IMR-90 (cell line): ENCODE results near the gene EGF. TPM values are rescaled to one million over a fixed set of nuclear protein-coding genes. Genes with fewer than 3 reads are reported as not detected.

ENCODE experiments used
- ATAC-seq: fragments of 200-7000 bp; cut with Tn5 transposase; 2 replicates; pipeline ENCODE4 v1.9.1; 2020; ENCODE audit warnings: low read depth, mild to moderate bottlenecking, moderate library complexity
- BruUV-seq: library from RNA; stranded (reverse); fragments of 400-500 nt; replicated peaks from 2 replicates; lab custom pipeline; 2021; lab: Mats Ljungman, UMichigan
- CTCF ChIA-PET: fragments of 300-600 bp; formaldehyde crosslinking; extraction: SDS; loops from one replicate; lab custom pipeline; 2021; ENCODE audit warnings: antibody characterized with exemption; lab: Yijun Ruan, JAX
- POLR2A ChIA-PET: fragments of 300-600 bp; sonication (Branson Sonifier 250); formaldehyde crosslinking; loops from one replicate; lab custom pipeline; 2022; ENCODE audit warnings: antibody characterized with exemption; ENCODE audit not compliant: unreplicated experiment; lab: Charles Lee
- DNase-seq: peaks from one replicate; pipeline ENCODE4 v3.0.0; 2013
- H2AFZ ChIP-seq: replicated peaks from 2 replicates; pipeline ENCODE3; 2013; ENCODE audit warnings: low read length, mild to moderate bottlenecking; ENCODE audit not compliant: poor library complexity
- H2AK5ac ChIP-seq: 2 replicates; pipeline ENCODE4 v1.6.1; 2013; ENCODE audit warnings: low read depth, low read length, inconsistent platforms
- H2AK9ac ChIP-seq: replicated peaks from 2 replicates; pipeline ENCODE3; 2013; ENCODE audit warnings: mild to moderate bottlenecking, low read depth, low read length, moderate library complexity; ENCODE audit not compliant: poor library complexity
- H2BK120ac ChIP-seq: 2 replicates; pipeline ENCODE4 v1.6.1; 2013; ENCODE audit warnings: low read depth, low read length, inconsistent platforms
- H2BK15ac ChIP-seq: 3 replicates; pipeline ENCODE4 v1.6.1; 2013; ENCODE audit warnings: low read depth, low read length, inconsistent platforms
- H2BK20ac ChIP-seq: 2 replicates; pipeline ENCODE4 v1.6.1; 2013; ENCODE audit warnings: low read depth, mild to moderate bottlenecking, inconsistent platforms, low read length, moderate library complexity
- H2BK5ac ChIP-seq: 2 replicates; pipeline ENCODE4 v1.6.1; 2013; ENCODE audit warnings: mild to moderate bottlenecking, low read depth, low read length, inconsistent platforms; ENCODE audit not compliant: poor library complexity, severe bottlenecking
- H3K14ac ChIP-seq: replicated peaks from 2 replicates; pipeline ENCODE4 v1.6.1; 2013; ENCODE audit warnings: low read depth, low read length, inconsistent platforms
- H3K18ac ChIP-seq: 2 replicates; pipeline ENCODE4 v1.6.1; 2013; ENCODE audit warnings: low read depth, low read length, control low read depth
- H3K23ac ChIP-seq: 2 replicates; pipeline ENCODE4 v1.6.1; 2013; ENCODE audit warnings: low read depth, low read length, inconsistent platforms
- H3K27ac ChIP-seq: 2 replicates; pipeline ENCODE4 v1.5.1; 2013; ENCODE audit warnings: mild to moderate bottlenecking, control low read depth, low read length; ENCODE audit not compliant: insufficient read depth
- H3K27me3 ChIP-seq: 2 replicates; pipeline ENCODE4 v1.6.1; 2013; ENCODE audit warnings: low read length; ENCODE audit not compliant: control insufficient read depth, insufficient read depth
- H3K36me3 ChIP-seq: 2 replicates; pipeline ENCODE4 v1.6.1; 2013; ENCODE audit warnings: low read length, mixed read lengths; ENCODE audit not compliant: control insufficient read depth, insufficient read depth
- H3K4ac ChIP-seq: 2 replicates; pipeline ENCODE4 v1.6.1; 2013; ENCODE audit warnings: low read depth, low read length, inconsistent platforms
- H3K4me1 ChIP-seq: 2 replicates; pipeline ENCODE4 v1.6.1; 2013; ENCODE audit warnings: low read length, mixed read lengths; ENCODE audit not compliant: control insufficient read depth, insufficient read depth
- H3K4me2 ChIP-seq: 2 replicates; pipeline ENCODE4 v1.6.1; 2013; ENCODE audit warnings: low read depth, mild to moderate bottlenecking, control low read depth, low read length, moderate library complexity
- H3K4me3 ChIP-seq: 2 replicates; pipeline ENCODE4 v1.5.1; 2013; ENCODE audit warnings: low read depth, mild to moderate bottlenecking, control low read depth, low read length, moderate library complexity; ENCODE audit not compliant: insufficient read depth
- H3K56ac ChIP-seq: 2 replicates; pipeline ENCODE4 v1.6.1; 2013; ENCODE audit warnings: low read length, inconsistent platforms; ENCODE audit not compliant: insufficient read depth; ENCODE audit errors: extremely low read depth
- H3K79me1 ChIP-seq, 2 experiments: 2 replicates each; pipeline ENCODE4 v1.6.1; 2013; ENCODE audit warnings: low read length in 2 of 2, inconsistent platforms in 1 of 2, low read depth in 1 of 2
- H3K9ac ChIP-seq: 2 replicates; pipeline ENCODE4 v1.6.1; 2013; ENCODE audit warnings: low read depth, low read length, control low read depth
- H3K9me1 ChIP-seq: 2 replicates; pipeline ENCODE4 v1.6.1; 2013; ENCODE audit warnings: low read length, inconsistent platforms; ENCODE audit not compliant: insufficient read depth
- H3K9me3 ChIP-seq: 2 replicates; pipeline ENCODE4 v1.6.1; 2013; ENCODE audit warnings: low read length; ENCODE audit not compliant: control insufficient read depth, insufficient read depth
- H4K20me1 ChIP-seq: 2 replicates; pipeline ENCODE4 v1.6.1; 2013; ENCODE audit warnings: low read length, inconsistent platforms; ENCODE audit not compliant: insufficient read depth
- H4K5ac ChIP-seq: 2 replicates; pipeline ENCODE4 v1.6.1; 2013; ENCODE audit warnings: mild to moderate bottlenecking, low read depth, low read length, control low read depth
- H4K8ac ChIP-seq, 2 experiments: 2 replicates each; pipeline ENCODE4 v1.6.1; 2013; ENCODE audit warnings: low read depth in 2 of 2, low read length in 2 of 2, control low read depth in 1 of 2, inconsistent platforms in 1 of 2
- H4K91ac ChIP-seq: 2 replicates; pipeline ENCODE4 v1.6.1; 2013; ENCODE audit warnings: low read depth, low read length, inconsistent platforms; ENCODE audit not compliant: insufficient read depth
- BHLHE40 ChIP-seq: fragments of 150-350 bp; IDR thresholded peaks from 2 replicates; pipeline ENCODE4 v1.6.1; 2016; ENCODE audit warnings: mild to moderate bottlenecking, low read depth, low read length
- CEBPB ChIP-seq: IDR thresholded peaks from 2 replicates; pipeline ENCODE4 v1.6.1; 2012; ENCODE audit warnings: low read depth, low read length, improper control_type of control experiment
- CHD1 ChIP-seq: IDR thresholded peaks from 2 replicates; pipeline ENCODE4 v1.6.1; 2012; ENCODE audit warnings: low read depth, low read length, improper control_type of control experiment
- MAFK ChIP-seq: IDR thresholded peaks from 2 replicates; pipeline ENCODE4 v1.6.1; 2012; ENCODE audit warnings: low read depth, low read length, improper control_type of control experiment
- NFE2L2 ChIP-seq: fragments of 150-350 bp; IDR thresholded peaks from 2 replicates; pipeline ENCODE4 v1.6.1; 2016; ENCODE audit warnings: low read depth, mild to moderate bottlenecking, low read length
- RAD21 ChIP-seq: IDR thresholded peaks from 2 replicates; pipeline ENCODE4 v1.6.1; 2012; ENCODE audit warnings: low read length, improper control_type of control experiment
- WGBS, 2 experiments: methylation state at CpG; one replicate each; pipeline versions ENCODE4 v1.1.5 to v1.1.7; 2013; ENCODE audit warnings: missing lambda C conversion rate in 2 of 2; ENCODE audit not compliant: insufficient read length in 1 of 2; ENCODE audit errors: extremely low coverage in 2 of 2; 5-methylcytosine and 5-hydroxymethylcytosine counted together
- dilution Hi-C: fragments of 300-500 bp; cut with HindIII; formaldehyde crosslinking; loops from one replicate; pipeline ENCODE4 v1.14.3; 2018; ENCODE audit warnings: low sequenced_read_pairs; ENCODE audit not compliant: unreplicated experiment
- in situ Hi-C: fragments of 300-500 bp; cut with MboI; formaldehyde crosslinking; loops from 3 replicates; pipeline ENCODE4 v1.14.3; 2019; ENCODE audit warnings: low sequenced_read_pairs, inconsistent platforms, mixed read lengths
- intact Hi-C: fragments of 100-400 bp; cut with micrococcal nuclease; formaldehyde crosslinking; loops from 2 replicates; pipeline ENCODE4 v1.10.0; 2022
- polyA plus RNA-seq, 3 experiments: library from polyadenylated mRNA; depleted of rRNA; stranded (reverse); fragments of >200 nt; gene quantifications; 2 replicates each; pipeline ENCODE4 v1.2.3, GENCODE V29; 2012; ENCODE audit warnings: low replicate concordance in 1 of 3
- total RNA-seq: library from RNA; depleted of rRNA; stranded (reverse); fragments of >200 nt; gene quantifications from 2 replicates; pipeline ENCODE4 v1.2.3, GENCODE V29; 2012
- TF ChIP-seq, protein P1 (sequence below): fragments of 150-350 bp; IDR thresholded peaks from 2 replicates; pipeline ENCODE4 v1.6.1; 2016; ENCODE audit warnings: low read depth, mild to moderate bottlenecking, low read length, moderate library complexity, borderline replicate concordance

EGF gene
- total and polyA plus RNA-seq, 2 of the 4 experiments (the other 2 are of a cell fraction) = 1.7 to 2.2 TPM

DNA sequence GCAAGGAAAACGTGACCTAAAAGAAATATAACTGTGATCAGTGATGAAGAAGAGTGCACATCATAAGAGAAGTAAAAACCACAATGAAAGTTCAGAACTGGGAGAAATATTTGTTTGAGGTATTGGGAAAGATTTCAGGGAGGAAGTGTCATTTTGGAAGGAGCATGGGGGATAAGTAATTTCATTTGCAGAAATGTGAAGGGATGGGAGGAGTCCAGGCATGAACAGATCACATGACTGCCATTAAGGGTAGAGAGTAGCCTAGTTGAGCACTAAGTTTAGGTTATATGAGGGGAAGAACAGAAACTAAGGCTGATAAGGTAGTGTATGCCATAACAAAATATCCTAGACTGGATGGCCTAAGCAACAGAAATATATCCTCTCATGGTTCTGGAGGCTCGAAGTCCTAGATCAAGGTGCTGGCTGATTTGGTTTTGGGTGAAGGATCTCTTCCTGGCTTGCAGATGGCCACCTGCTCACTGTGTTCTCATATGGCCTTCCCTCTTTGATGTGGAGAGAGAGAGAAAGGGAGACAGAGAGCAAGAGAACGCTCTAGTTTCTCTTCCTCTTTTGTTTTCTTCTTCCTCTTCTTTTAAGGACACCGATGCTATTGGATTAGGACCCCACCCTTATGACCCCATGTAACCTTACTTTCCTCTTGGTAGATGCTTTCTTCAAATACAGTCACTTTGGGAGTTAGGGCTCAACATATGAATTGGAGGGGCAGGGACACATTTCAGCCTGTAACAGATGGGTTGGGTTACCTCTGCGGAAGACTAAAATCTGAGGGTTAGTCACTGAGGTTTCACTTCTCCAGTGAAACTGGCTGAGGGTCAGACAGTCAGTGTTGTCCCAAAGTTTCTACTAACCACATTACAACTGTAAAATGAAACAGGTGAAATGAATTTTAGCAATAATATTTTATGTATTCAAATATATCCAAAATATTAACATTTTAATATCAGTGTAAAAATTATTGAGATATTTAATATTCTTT, 77.9 kb downstream of the EGF start:
- Histone ChIP-seq H2AK9ac (no peak overlapping the region), H3K56ac (no peak overlapping the region), H3K9me3 (no peaks in the 10 kb centered on the region), H3K4me1 (no peaks in the 10 kb centered on the region), H3K14ac (no peak overlapping the region), H3K23ac (no peak overlapping the region), H3K9ac (no peak overlapping the region), H2AFZ (no peak overlapping the region), H4K20me1 (no peaks in the 10 kb centered on the region), H3K27me3 (peaks cover 2% of the 10 kb centered on the region; the same call in 1 of the 2 replicates), H2AK5ac (no peak overlapping the region), H4K5ac (no peak overlapping the region), H2BK120ac (no peak overlapping the region), H3K36me3 (no peaks in the 10 kb centered on the region), H4K91ac (no peak overlapping the region), H3K27ac (no peak overlapping the region), H3K18ac (no peak overlapping the region), H2BK20ac (no peak overlapping the region), H3K4me3 (no peak overlapping the region), H2BK5ac (no peak overlapping the region), H3K9me1 (no peaks in the 10 kb centered on the region), H3K79me1 (no peaks in the 10 kb centered on the region), H3K4ac (no peak overlapping the region), H3K4me2 (no peak overlapping the region), H4K8ac (no peak overlapping the region), H2BK15ac (no peak overlapping the region)
- WGBS, 2 experiments = 67% methylated on average over 1 of the region's 5 CpGs; no CpG with 5 or more reads in 1 of the 2 experiments
- in situ Hi-C loops = no loop called here
- no TSS peak for BruUV-seq
- ATAC-seq = no peak
- intact Hi-C loops = loop anchor here (10.0 kb wide), 1 partner anchor 1384 kb away; no protein-coding TSS in a partner anchor
- POLR2A ChIA-PET = no interaction called here
- TF ChIP-seq RAD21 (no peak), CHD1 (no peak), MAFK (no peak), BHLHE40 (no peak), CEBPB (no peak), NFE2L2 (no peak)
- TF ChIP-seq, protein P1, sequence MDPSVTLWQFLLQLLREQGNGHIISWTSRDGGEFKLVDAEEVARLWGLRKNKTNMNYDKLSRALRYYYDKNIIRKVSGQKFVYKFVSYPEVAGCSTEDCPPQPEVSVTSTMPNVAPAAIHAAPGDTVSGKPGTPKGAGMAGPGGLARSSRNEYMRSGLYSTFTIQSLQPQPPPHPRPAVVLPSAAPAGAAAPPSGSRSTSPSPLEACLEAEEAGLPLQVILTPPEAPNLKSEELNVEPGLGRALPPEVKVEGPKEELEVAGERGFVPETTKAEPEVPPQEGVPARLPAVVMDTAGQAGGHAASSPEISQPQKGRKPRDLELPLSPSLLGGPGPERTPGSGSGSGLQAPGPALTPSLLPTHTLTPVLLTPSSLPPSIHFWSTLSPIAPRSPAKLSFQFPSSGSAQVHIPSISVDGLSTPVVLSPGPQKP = no peak
- dilution Hi-C loops = no loop called here
- CTCF ChIA-PET = no interaction called here
- no peak for DNase-seq
